A673 (cell line): Measurements from ENCODE around the gene ACAD11. TPM values are rescaled to one million over a fixed set of nuclear protein-coding genes. Genes with fewer than 3 reads are reported as not detected.

Source experiments
- BruUV-seq: library from RNA; stranded (reverse); fragments of 400-500 nt; replicated peaks from 2 replicates; lab custom pipeline; 2021; lab: Mats Ljungman, UMichigan
- CTCF ChIA-PET: fragments of 300-600 bp; sonication (Branson Sonifier 250); formaldehyde crosslinking; loops from one replicate; lab custom pipeline; 2022; ENCODE audit warnings: antibody characterized with exemption; lab: Charles Lee
- POLR2A ChIA-PET: fragments of 300-600 bp; sonication (Branson Sonifier 250); formaldehyde crosslinking; loops from one replicate; lab custom pipeline; 2022; ENCODE audit warnings: antibody characterized with exemption; ENCODE audit not compliant: low non-redundant PET; lab: Charles Lee
- DNase-seq: peaks from one replicate; pipeline ENCODE4 v3.0.0-alpha.2; 2015; ENCODE audit warnings: low spot score
- H3K27ac ChIP-seq: fragments of 200-600 bp; sonication (generic); 2 replicates; pipeline ENCODE4 v1.5.1; 2016; ENCODE audit warnings: mixed run types, low read depth, mild to moderate bottlenecking, mixed read lengths, antibody characterized with exemption, low read length; ENCODE audit not compliant: poor library complexity, severe bottlenecking
- H3K27me3 ChIP-seq: fragments of 200-600 bp; sonication (generic); replicated peaks from 2 replicates; pipeline ENCODE4 v1.6.1; 2017; ENCODE audit warnings: mixed run types, low read depth, mild to moderate bottlenecking, mixed read lengths, antibody characterized with exemption, low read length; ENCODE audit not compliant: insufficient read depth, poor library complexity
- H3K36me3 ChIP-seq: fragments of 200-600 bp; sonication (generic); 2 replicates; pipeline ENCODE4 v1.6.1; 2016; ENCODE audit warnings: mixed run types, mild to moderate bottlenecking, mixed read lengths, antibody characterized with exemption, low read length; ENCODE audit not compliant: insufficient read depth, poor library complexity, severe bottlenecking
- H3K4me1 ChIP-seq: fragments of 200-600 bp; sonication (generic); 2 replicates; pipeline ENCODE4 v1.6.1; 2017; ENCODE audit warnings: mixed run types, mild to moderate bottlenecking, mixed read lengths, antibody characterized with exemption, low read length; ENCODE audit not compliant: insufficient read depth, poor library complexity, severe bottlenecking
- H3K4me3 ChIP-seq: fragments of 200-600 bp; sonication (generic); 2 replicates; pipeline ENCODE4 v1.5.1; 2016; ENCODE audit warnings: low read depth, mixed run types, mild to moderate bottlenecking, mixed read lengths, low read length; ENCODE audit not compliant: poor library complexity, severe bottlenecking
- H3K9me3 ChIP-seq: fragments of 200-600 bp; sonication (generic); 2 replicates; pipeline ENCODE4 v1.6.1; 2016; ENCODE audit warnings: mixed run types, low read depth, mild to moderate bottlenecking, mixed read lengths, antibody characterized with exemption, low read length; ENCODE audit not compliant: poor library complexity, severe bottlenecking
- CTCF ChIP-seq: fragments of 300-800, 200-600 bp; sonication (generic); conservative IDR thresholded peaks from 2 replicates; pipeline ENCODE4 v1.5.1; 2017; ENCODE audit warnings: low read depth, mild to moderate bottlenecking, antibody characterized with exemption, low read length, moderate library complexity, mixed read lengths
- EZH2 ChIP-seq: fragments of 200-600 bp; sonication (generic); IDR thresholded peaks from 2 replicates; pipeline ENCODE4 v1.6.1; 2017; ENCODE audit warnings: borderline replicate concordance, low read depth, mild to moderate bottlenecking, mixed read lengths, antibody characterized with exemption, low read length; ENCODE audit not compliant: poor library complexity, severe bottlenecking
- intact Hi-C: fragments of 100-400 bp; cut with micrococcal nuclease; formaldehyde crosslinking; loops from one replicate; pipeline ENCODE4 v1.10.0; 2022; ENCODE audit not compliant: unreplicated experiment
- total RNA-seq: library from RNA; stranded (reverse); gene quantifications from 2 replicates; pipeline ENCODE4 v1.2.3, GENCODE V29; 2021

Gene ACAD11
- total RNA-seq, 1 experiment from 2014 or later, result 10.4 TPM

GRCh38 chr3:132573797-132574211 lies 85.8 kb downstream of the ACAD11 start:
- H3K27me3 ChIP-seq, result no peaks in the 10 kb centered on the region
- BruUV-seq, result no TSS peak

GRCh38 chr3:132570016-132570415 lies 89.6 kb downstream of the ACAD11 start:
- no peaks in the 10 kb centered on the region for H3K27me3 ChIP-seq
- no peaks in the 10 kb centered on the region for H3K9me3 ChIP-seq
- CTCF ChIA-PET, result no interaction called here
- intact Hi-C loops, result no loop called here
- POLR2A ChIA-PET, result no interaction called here
- H3K4me3 ChIP-seq, result no peak overlapping the region
- no peak overlapping the region for H3K27ac ChIP-seq
- H3K36me3 ChIP-seq, result no peaks in the 10 kb centered on the region
- DNase-seq, result no peak
- H3K4me1 ChIP-seq, result no peaks in the 10 kb centered on the region
- TF ChIP-seq EZH2 (no peak), CTCF (no peak)
- no TSS peak for BruUV-seq

More at GRCh38 chr3:132573797-132574211, 85.8 kb downstream of the ACAD11 start:
- no peak for DNase-seq
- H3K4me1 ChIP-seq, result peaks cover 3% of the 10 kb centered on the region
- CTCF ChIA-PET, result no interaction called here
- peaks cover 3% of the 10 kb centered on the region for H3K36me3 ChIP-seq
- POLR2A ChIA-PET, result no interaction called here
- no peak overlapping the region for H3K4me3 ChIP-seq
- H3K9me3 ChIP-seq, result no peaks in the 10 kb centered on the region
- intact Hi-C loops, result no loop called here
- TF ChIP-seq EZH2 (no peak), CTCF (no peak)
- no peak overlapping the region for H3K27ac ChIP-seq

GRCh38 chr3:132569580-132569979 lies 90.0 kb downstream of the ACAD11 start:
- DNase-seq, result no peak
- TF ChIP-seq CTCF (no peak), EZH2 (no peak)
- Histone ChIP-seq H3K9me3 (no peaks in the 10 kb centered on the region), H3K27ac (no peak overlapping the region), H3K36me3 (no peaks in the 10 kb centered on the region), H3K27me3 (no peaks in the 10 kb centered on the region), H3K4me1 (no peaks in the 10 kb centered on the region), H3K4me3 (no peak overlapping the region)
- CTCF ChIA-PET, result no interaction called here
- intact Hi-C loops, result no loop called here
- no TSS peak for BruUV-seq
- POLR2A ChIA-PET, result no interaction called here
